ENCODE results near the gene HS1BP3.

The HS1BP3 gene

DNA sequence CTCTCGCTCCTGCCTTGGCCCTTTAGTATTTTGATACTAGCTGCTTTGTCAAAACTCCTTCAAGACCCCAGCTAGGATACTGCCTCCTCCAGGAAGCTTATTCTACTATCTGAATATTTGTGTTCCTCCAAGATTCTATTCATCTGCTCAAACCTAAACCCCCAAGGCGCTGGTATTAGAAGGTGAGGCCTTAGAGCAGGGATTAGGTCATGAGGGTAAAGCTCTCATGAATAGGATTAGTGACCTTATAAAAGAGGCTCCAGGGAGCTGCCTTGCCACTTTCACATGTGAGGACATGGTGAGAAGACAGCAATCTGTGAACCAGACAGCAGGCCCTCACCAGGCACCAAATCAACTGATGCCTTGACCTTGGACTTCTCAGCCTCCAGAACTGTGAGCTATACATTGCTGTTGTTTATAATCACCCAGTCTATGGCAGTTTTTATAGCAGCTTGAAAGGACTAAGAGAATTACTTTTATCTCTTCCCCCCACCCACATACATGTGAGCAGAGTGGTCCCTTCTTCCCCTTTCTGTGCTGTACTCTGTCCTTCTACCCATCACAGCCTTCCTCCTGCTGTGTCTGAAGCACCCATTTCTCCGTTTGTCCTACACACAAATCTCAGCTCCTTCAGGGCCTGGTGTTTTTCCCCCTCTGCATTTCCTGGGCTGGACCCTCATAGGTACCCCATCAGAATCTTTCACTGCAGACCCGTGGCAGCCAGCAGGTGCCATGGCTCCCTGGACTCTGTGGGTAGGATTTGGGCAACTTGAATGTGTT, 54.5 kb downstream of the HS1BP3 start:
- no peak for DNase-seq

DNA sequence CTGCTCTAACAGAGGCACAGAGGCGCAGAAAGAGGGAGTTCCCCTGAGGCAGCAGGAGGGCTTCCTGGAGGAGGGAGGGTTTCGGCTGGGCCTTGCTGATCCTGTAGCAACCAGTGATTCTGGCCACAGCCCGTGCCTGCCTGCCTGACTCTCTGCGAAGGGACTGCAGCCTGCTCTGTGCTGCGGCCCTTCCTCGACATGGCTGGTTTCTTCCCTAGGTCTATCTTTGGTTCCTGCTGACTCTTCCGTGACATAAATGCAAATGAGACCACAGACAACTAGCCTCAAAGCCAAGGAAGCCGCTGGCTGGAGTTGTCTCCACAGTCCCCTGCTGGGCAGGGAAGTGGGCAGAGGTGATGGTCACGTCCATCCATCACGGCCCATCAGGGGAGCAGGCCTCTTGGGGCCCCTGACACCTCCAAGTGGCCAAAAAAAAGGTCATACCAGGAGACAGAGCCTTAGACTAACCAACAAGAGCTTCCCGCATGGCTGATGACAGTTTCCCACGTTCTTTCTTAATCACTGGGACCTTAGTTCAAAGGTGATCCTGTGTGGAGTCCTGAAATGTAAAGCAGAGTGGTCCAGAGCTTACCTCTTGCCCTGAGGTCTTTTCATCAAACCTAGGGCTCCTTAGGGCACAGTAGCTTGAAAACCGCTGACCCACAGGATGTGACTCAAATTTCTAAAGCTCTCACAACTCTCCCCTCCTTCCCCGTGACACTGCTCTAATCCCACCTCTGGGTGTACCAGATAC, 55.3 kb downstream of the HS1BP3 start:
- DNase-seq = no peak

DNA sequence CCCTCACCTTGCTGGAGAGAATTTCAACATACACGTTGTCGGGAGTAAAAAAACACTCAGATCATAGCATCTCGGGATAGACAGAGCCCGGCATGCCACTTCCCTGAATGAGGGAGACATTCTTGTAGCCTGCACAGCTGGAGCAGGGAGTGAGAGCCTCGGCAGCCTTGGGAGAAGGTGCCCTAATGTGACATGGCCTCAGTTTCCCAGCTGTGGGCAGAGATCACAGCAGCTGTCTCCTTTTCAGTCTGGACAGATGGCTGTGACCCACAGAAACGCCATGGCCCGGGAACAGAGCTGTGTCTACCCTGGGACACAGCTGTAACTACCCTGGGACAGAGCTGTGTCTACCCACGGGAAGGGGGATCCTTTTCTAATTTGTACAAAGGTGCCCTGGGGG, 55.9 kb downstream of the HS1BP3 start:
- DNase-seq = no peak

DNA sequence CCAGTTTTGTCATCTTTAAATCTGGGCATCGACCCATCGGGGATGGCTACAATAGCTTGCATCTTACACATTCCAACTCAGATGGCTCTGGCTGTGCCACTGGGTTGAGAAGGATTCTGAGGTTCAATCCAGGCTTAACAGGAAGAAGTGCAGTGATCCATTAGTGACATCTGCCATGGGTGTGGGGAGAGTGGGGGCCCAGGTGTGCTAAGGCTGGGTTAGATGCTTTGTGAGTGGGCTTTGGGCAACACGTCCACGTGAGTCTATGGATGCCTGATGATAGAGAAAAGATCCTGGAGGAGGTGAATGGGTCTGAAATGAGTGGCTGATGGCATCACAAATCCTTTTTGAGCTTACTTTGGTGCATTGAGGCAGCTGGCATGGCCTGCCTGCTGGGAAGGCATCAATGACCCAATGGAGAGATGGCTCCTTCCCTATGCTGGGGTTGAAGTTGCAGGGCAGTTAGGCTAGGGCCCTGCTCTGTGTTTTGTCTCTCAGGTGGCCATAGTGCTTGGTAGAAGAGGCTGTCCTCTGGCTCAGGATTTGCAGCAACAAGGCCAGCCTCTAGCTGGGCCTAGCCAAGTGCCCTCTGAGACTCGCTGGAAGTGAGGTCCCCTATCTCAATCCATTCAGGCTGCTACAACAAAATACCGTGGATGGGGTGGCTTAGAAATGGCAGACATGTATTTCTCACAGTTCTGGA, 56.7 kb downstream of the HS1BP3 start:
- no peak for DNase-seq

DNA sequence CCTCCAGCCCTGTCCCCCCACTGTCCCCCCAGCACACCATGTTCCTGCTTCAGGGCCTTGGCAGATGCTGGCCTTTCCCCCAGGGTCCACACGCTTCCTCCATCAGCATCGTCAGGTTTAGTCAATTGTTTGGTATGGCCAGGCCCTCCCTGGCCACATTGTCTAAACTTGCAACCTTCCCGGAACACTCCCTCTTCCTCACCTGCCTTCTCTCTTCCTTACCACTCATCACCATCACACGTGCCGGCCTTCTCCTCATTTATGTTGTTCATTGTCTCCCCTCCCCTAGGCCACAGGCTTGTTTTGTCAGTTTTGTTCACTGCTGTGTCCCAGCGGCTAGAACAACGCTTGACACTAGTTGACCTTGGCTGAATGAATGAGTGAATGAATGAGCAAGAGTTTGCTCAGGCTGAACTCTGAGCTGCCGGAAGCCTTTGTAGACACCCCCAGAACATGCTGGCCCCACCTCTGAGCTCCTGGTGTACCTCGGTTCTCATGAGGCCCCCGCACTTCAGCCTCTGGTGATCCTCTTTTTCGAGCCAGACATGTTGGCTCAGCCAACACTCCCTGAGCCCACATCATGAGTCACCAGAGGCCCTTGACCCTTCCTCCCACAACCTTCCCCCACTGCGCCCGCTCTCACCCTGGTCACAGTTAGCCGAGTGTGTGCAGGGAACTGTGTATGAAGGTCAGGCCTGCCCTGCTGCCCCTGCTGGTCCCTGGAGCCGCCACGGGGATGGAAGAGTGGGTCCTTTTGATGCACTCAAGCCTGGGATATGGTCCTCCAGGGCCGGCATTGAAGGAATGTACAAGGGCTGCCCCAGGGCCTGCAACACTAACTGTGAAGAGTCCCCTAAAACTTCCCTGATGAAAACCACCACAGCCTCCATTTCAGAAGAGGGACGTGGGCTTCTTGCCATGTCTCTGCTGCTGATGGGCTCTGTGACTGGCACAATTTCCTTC, 57.5 kb downstream of the HS1BP3 start:
- no peak for DNase-seq

DNA sequence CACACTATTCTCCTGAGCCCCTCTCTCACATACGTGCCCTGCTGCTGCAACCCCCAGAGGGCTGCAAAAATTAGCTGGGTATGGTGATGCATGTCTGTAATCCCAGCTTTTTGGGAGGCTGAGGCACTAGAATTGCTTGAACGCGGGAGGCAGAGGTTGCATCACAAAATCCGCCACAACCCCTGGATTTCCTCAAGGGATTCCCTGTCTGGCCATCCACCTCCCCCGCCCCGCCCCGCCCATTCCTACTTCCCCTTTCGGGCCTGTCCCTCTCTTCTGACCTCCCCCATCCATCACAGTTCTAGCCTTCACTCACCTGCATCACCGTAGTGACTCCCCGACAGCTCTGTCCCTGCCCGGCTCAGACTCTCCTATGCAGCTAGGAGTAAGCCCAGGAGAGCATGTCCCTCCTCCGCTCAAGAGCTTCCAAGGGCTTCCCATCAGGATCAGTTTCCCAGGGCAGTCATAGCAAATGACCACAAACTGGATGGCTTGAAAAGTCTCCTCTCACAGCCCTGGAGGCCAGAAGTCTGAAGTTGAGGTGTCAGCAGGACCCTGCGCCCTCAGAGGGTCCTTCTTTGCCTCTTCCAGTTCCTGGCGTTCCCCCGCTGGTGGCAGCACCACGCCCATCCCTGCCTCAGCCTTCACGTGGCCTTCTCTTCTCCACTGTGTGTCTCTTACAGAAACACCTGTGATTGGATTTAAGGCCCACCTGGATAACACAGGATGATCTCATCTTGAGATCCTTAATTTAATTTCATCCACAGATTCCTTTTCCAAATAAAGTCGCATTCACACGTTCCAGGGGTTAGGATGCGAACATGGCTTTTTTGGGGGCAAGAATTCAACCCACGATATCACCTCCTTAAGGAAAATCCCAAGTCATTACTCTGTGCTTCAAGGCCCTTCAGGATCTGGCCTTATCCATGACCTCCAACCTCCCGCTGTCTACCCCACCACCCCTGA, 58.5 kb downstream of the HS1BP3 start:
- DNase-seq = no peak

DNA sequence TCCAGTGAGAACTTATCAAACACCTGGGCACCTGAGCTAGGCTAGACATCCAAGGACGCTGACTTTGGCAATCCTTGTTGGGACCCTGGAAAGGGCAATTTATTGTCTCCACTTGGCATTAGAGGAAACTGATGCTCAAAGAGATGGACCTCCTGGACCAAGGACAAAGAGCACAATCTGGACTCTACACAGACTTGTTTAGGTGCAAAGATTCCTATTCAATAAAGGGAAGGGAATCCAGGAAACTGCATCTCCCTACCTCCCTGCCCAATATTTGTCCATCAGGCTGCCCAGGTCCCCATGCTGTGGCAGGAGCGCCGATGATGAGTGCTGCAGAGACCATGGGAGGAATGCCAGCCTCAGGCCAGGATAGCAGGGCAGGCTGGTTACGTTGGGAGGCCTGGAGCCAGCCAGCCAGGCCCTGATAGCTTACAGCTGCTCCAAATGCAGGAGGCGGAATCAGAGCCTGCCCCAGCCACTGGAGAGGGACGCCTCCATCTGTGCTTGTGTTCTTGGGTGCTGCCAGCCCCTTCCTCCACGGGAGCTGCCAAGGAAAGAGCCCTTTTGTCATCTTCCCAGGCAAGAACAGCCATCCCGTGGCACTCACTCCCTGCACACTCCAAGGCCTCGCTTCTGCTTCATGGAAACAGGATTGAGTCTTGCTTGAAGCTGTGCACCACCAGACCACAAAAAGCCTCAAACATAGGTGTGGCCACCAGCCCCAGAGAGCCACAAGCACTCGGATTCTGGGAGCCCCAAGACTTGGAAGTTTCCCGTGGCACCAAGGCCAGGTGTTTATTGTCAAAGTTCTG, 60.0 kb downstream of the HS1BP3 start:
- no peak for DNase-seq

DNA sequence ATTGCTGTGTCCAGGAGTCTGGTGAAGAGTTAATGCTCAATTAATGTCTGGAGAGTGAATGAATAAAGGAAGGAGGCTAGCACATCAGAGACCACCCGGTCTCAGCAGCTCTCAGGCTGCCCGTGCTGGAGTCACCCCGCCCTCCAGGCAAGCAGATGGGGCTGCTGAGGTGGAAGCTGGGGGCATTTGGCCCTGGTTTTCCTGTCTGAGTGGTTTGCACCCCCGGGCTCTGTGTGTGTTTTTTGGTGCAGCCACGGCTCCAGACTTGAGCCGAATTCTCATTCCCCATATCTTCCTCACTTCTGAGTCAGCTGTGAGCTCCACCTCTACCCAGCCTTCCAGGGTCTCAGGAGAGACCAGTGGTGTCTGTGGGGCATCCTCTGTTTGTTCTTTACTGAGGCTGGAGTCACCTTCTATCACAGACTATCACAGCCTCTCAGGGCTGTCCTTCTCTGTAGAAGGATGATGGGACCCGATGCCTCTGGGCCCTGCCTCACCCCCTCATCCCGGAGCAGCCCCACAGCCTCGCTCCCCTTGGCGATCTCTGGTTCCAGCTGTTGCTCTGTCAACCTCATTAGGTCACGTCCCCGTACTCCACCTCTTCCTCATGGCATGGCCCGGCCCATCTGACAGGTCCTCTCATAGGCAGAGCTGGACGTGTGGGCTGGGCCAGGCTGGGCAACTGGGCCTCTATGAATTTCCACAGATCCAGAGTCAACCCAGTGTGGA, 60.8 kb downstream of the HS1BP3 start:
- DNase-seq = no peak

DNA sequence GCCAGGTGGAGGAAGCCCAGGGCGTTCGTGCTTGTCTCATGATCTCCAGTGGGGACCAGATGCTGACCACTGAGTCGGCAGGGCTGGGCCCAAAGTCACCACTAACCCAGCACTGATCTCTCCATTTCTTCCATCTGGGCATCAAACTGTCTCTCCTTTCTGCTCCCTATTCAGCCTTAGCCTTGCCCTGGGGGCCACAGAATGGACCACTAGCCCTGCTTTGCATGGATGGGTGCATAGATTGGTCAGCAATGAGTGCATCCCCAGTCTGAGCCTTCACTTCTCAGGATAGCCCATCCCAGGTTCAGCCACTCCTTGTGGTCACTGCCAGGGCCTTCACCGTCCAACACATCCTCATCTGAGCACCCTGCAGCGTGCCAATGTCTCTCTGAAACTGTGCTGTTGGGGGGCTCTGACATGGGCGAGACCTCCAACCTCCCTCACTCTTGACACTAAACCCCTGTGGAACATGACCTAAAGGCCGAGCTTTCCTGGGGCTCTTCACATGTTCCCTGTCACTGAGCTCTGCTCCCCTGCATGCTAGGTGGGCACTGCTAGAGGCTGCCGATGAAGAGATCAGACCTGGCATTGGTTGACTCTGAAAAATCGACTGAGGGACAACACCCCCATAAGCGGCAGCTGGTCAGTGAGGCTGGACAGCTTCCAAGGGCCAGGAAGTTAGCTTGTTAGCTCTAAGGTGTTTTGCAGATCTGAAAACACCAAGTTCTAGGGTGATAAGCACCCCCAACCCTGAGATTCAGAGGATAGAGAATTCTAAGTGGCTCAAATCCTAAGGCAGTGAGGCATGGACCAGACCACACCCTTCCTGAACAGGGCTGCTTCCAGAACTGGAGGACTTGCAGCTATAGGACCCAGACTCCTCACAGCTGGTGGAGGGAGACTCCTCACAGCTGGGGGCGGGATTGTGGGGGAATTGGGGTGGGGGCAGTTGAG, 61.7 kb downstream of the HS1BP3 start:
- DNase-seq = no peak

DNA sequence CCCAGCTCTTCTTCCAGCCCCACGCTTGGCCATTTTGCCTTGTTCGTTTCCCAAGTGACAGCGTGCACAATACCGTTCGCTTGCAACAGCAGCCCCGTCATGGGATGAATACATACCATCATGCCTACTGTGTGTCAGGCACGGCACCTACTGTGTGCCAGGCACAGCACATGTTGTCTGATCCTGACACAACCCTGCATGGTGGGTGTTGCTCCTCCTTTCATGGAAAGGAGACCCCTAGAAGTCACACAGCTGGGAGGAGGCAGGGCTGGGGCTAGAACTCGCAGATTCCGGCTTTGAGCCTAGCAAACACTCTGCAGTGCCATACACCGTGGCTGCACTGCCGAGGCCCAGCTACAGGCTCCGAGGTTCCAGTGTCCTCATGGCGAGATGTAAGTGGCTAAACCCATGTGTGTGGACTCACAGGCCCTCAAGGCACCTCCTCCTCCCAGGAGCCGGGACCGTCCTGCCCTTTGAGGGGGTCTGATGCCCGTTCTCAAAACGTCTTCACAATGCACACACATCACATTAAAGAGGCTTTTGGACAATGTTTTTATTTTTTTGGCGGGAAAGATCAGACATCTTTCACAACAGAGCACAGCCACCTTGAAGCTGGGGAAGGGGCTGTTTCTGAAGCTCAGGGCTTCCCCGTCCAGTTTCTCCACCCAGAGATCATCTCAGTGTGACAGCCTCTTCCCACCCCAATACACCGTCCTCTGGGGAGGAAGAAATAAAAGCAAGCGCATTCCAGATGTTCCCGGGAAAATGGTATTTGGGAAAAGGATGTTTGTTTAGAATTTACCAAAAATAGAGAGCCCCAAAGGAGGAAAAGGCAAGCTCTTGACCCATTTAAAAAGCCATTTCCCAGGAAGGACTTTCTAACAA, 64.9 kb downstream of the HS1BP3 start:
- no peak for DNase-seq

DNA sequence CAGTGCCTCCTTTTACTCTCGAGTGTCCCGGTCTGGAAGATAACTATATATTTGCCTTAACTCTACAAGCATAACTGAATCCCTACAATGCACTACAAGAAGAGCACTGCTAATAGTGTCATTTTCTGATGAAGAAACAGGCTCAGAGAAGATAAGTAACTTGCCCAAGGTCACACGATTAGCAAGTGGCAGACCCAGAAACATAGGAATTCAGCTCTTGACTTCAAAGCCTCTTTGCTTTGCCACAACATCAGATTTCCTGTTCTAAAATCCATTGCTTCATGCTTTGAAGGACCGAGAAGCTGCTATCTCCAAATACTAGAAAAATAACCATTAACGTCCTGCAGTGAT, 65.6 kb downstream of the HS1BP3 start:
- DNase-seq = no peak

DNA sequence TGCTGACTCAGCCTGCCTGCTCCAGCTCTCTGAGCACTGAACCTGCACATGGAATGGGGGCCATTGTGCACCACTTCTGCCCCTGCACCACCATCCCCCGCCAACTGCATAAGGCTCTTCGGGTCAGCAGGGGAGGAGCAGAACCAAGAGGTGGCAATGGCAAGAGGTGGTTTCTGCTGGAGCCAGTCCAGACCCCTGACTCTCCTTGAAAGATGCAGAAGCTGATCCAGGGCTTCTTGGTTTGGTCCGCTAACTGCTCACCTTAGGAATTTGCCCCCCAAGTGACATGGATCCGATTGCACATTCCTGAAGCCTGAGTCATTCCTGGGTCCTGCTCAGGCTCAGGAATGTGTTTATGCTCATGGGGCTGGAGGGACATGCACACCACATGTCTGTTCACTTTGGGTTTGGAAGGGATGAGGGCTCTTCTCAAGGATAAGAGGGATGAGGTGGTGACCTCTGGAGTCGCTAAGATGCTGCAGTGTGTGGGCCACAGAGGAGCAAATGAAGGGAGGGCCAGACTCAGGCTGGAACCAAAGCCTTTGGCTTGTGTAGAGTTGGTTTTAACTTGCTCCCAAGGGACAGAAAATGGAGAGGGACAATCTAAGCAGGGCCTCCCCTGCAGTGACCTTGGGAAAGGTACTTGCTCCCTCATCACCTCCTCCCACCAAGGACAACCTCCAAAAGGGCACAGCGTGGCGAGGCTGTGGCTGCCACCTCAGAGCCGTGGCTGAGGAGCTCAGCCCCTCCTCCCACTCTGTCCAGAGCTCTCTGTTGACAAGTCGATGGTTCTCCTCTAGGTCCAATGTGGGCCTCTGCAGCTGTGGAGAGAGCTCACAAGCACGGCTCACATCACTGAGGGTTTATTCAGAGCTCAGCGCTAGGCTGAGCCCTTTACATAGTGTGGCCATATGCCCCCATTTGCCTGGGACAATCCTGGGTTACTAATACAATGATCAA, 66.2 kb downstream of the HS1BP3 start:
- no peak for DNase-seq

DNA sequence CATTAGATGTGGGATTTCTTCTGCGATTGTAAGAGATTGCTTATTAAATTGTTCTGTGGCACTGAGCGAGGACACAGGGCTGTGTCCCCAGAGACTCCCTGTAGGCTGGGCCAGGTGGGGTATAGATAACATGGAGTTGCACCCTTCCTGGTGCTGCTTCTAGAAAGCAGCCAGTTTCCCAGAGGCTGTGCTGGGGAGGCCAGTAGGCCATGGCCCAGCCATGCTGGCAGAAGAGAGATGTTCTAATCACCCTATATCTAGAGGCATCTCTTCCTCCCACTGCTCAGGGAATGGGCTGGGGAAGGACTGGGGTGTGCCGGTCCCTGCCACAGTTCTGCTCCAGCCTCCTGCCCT, 66.9 kb downstream of the HS1BP3 start:
- DNase-seq = no peak

DNA sequence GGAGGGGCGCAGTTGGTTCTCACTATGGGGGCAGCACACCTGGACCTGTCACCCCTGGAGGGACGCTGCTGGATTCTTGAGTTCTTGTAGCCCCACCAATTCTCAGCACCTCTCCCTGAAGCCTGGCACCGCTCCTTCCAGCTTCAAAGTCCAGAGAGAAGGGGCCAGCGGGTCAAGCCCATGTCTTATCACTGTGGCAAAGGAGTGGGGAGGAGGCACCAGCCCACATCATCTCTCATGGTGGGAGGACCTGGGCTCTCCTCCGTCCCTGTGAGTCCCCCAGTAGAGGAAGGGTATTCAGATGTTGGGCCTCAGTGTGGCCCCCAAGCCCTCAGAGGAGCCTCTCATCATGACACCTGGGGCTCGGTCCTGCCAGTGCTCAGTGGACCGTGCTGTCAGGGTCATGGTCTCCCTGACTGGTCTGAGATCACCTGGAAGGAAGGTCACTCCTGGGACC, 67.4 kb downstream of the HS1BP3 start:
- no peak for DNase-seq

DNA sequence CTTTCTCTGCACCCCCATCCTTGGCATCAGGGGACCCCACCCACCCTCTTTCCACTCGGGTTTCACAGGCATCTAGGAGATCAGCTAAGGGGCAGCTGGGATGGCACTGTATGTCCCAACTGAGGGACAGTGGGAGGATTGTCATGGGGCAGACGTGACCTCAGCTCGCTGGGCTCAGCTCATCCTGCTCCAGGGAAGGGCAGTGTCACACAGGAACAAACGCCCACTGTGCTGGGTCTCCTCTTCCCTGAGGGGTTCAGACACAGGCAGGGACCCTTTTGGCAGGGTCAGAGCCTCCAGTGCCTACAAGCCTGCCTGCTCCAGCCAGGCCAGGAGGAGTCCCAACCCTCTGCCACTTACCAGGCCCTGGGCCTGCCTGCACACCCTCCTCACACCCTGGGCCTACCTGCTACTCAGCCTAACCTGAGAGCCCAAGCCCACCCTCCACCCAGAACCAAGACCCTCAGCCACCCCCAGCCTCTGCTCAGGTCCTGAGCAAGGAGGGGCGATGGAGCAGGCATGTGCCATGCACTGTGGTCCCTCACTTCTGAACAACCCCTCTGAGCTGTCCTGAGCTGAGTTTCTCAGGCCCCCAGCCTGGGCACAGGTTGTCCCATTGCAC, 68.2 kb downstream of the HS1BP3 start:
- no peak for DNase-seq

Data from activated naive CD4-positive, alpha-beta T cell treated with Interleukin-2 at 50 U/mL for 16 hours (primary cell).